B cell (primary cell): ENCODE measurements around the gene VWA3B. TPM values are rescaled to one million over a fixed set of nuclear protein-coding genes. Genes with fewer than 3 reads are reported as not detected.

Experiments
- ATAC-seq: fragments of 200-7000 bp; cut with Tn5 transposase; one replicate; pipeline ENCODE4 v1.10.0; 2021; ENCODE audit warnings: low read depth, mild to moderate bottlenecking, moderate number of reproducible peaks, moderate library complexity
- CTCF ChIA-PET: fragments of 350-600 bp; sonication (Branson Sonifier 250); formaldehyde crosslinking; loops from one replicate; lab custom pipeline; 2021; ENCODE audit warnings: antibody characterized with exemption, inconsistent platforms; lab: Charles Lee
- POLR2A ChIA-PET: fragments of 350-600 bp; sonication (Branson Sonifier 250); formaldehyde crosslinking; loops from one replicate; lab custom pipeline; 2021; ENCODE audit warnings: antibody characterized with exemption; lab: Charles Lee
- DNase-seq: peaks from one replicate; pipeline ENCODE4 v3.0.0; 2013
- H2AFZ ChIP-seq: 2 replicates; pipeline ENCODE4 v1.6.1; 2012; ENCODE audit warnings: mild to moderate bottlenecking, low read depth, low read length; ENCODE audit not compliant: insufficient read depth, poor library complexity, severe bottlenecking
- H3K27ac ChIP-seq, 2 donors: 1 replicate in 1 of 2; 2 replicates in 1 of 2; pipeline ENCODE4 v1.5.1; 2012 to 2013; ENCODE audit warnings: low read length in 2 of 2, mild to moderate bottlenecking in 2 of 2, moderate library complexity in 1 of 2
- H3K27me3 ChIP-seq, 4 experiments: fragments of 200-600 bp in 1 of 4; sonication (generic) in 1 of 4; replicated peaks in 1 of 4; 1 replicate in 2 of 4; 2 replicates in 2 of 4; pipeline versions ENCODE4 v1.6.1 to v1.7.0; 2013 to 2016; ENCODE audit warnings: low read length in 3 of 4, mild to moderate bottlenecking in 2 of 4, mixed read lengths in 1 of 4, moderate library complexity in 1 of 4; ENCODE audit not compliant: insufficient read depth in 4 of 4, control insufficient read depth in 3 of 4; ENCODE audit errors: control extremely low read depth in 1 of 4
- H3K36me3 ChIP-seq, 2 experiments: replicated peaks in 1 of 2; 1 replicate in 1 of 2; 2 replicates in 1 of 2; pipeline versions ENCODE4 v1.6.1 to v1.7.1; 2013; ENCODE audit warnings: low read length in 1 of 2; ENCODE audit not compliant: insufficient read depth in 2 of 2, control insufficient read depth in 1 of 2; ENCODE audit errors: control extremely low read depth in 1 of 2, extremely low read depth in 1 of 2
- H3K4me1 ChIP-seq, 2 donors: fragments of 200-600 bp in 1 of 2; sonication (generic) in 1 of 2; 1 replicate in 1 of 2; 2 replicates in 1 of 2; pipeline versions ENCODE4 v1.5.1 to v1.6.1; 2013 to 2017; ENCODE audit warnings: low read length in 2 of 2; ENCODE audit not compliant: control insufficient read depth in 2 of 2, insufficient read depth in 2 of 2
- H3K4me2 ChIP-seq: replicated peaks from 2 replicates; pipeline ENCODE3; 2012; ENCODE audit warnings: mild to moderate bottlenecking, low read depth, low read length; ENCODE audit not compliant: poor library complexity, severe bottlenecking
- H3K4me3 ChIP-seq, 5 experiments: fragments of 200-600 bp in 1 of 5; sonication (generic) in 1 of 5; 1 replicate in 3 of 5; 2 replicates in 2 of 5; pipeline versions ENCODE4 v1.5.1 to v1.7.0; 2011 to 2016; ENCODE audit warnings: low read length in 4 of 5, mild to moderate bottlenecking in 4 of 5, low read depth in 2 of 5, control low read depth in 1 of 5, moderate library complexity in 1 of 5; ENCODE audit not compliant: insufficient read depth in 1 of 5; ENCODE audit errors: control extremely low read depth in 1 of 5, extremely low read depth in 1 of 5
- H3K79me2 ChIP-seq: fragments of 200-600 bp; sonication (generic); one replicate; pipeline ENCODE4 v1.6.0; 2016; ENCODE audit warnings: low read length; ENCODE audit not compliant: control insufficient read depth, insufficient read depth
- H3K9ac ChIP-seq: fragments of 200-600 bp; sonication (generic); 2 replicates; pipeline ENCODE4 v1.6.1; 2017; ENCODE audit warnings: mild to moderate bottlenecking, low read length, moderate library complexity
- H3K9me3 ChIP-seq, 3 donors: one replicate each; pipeline versions ENCODE4 v1.6.1 to v1.7.1; 2013; ENCODE audit warnings: low read length in 2 of 3; ENCODE audit not compliant: control insufficient read depth in 2 of 3, insufficient read depth in 1 of 3; ENCODE audit errors: control extremely low read depth in 1 of 3
- H4K20me1 ChIP-seq: 2 replicates; pipeline ENCODE4 v1.6.0; 2012; ENCODE audit warnings: mild to moderate bottlenecking, low read length; ENCODE audit not compliant: insufficient read depth, control insufficient read depth, poor library complexity, severe bottlenecking
- H3K27ac Mint-ChIP-seq: one replicate; pipeline ENCODE4 v1.8.0; 2021; ENCODE audit warnings: mixed read lengths
- H3K27me3 Mint-ChIP-seq: one replicate; pipeline ENCODE4 v1.8.0; 2021; ENCODE audit warnings: mixed read lengths
- H3K4me1 Mint-ChIP-seq: one replicate; pipeline ENCODE4 v1.8.0; 2021; ENCODE audit warnings: mixed read lengths
- H3K4me3 Mint-ChIP-seq: one replicate; pipeline ENCODE4 v1.8.0; 2021; ENCODE audit warnings: mixed read lengths
- H3K9me3 Mint-ChIP-seq: one replicate; pipeline ENCODE4 v1.8.0; 2022; ENCODE audit warnings: mixed read lengths; ENCODE audit not compliant: insufficient read depth
- CTCF ChIP-seq: fragments of 200-600 bp; IDR thresholded peaks from one replicate; pipeline ENCODE4 v1.8.0; 2022; ENCODE audit warnings: antibody characterized with exemption, mild to moderate bottlenecking
- EZH2 ChIP-seq: IDR thresholded peaks from 2 replicates; pipeline ENCODE4 v1.6.1; 2012; ENCODE audit warnings: borderline replicate concordance, low read depth, mild to moderate bottlenecking, moderate library complexity, low read length; ENCODE audit not compliant: insufficient read depth, poor library complexity, severe bottlenecking
- WGBS: methylation state at CpG from one replicate; pipeline ENCODE4 v1.1.5; 2013; ENCODE audit warnings: missing lambda C conversion rate; ENCODE audit not compliant: insufficient coverage; 5-methylcytosine and 5-hydroxymethylcytosine counted together
- intact Hi-C: fragments of 100-400 bp; cut with micrococcal nuclease; formaldehyde crosslinking; loops from one replicate; pipeline ENCODE4 v1.10.0; 2022
- polyA plus RNA-seq: library from polyadenylated mRNA; depleted of rRNA; stranded (reverse); fragments of >200 nt; gene quantifications from 2 replicates; pipeline ENCODE4 v1.2.3, GENCODE V29; 2012
- total RNA-seq, 2 donors: library from RNA; stranded (reverse); fragments of 120-200 nt in 1 of 2; gene quantifications; 1 replicate in 1 of 2; 2 replicates in 1 of 2; pipeline versions ENCODE4 v1.2.3 to v1.2.4, GENCODE V29; 2013 to 2022

The VWA3B gene
- total and polyA plus RNA-seq, 2 donors (not counting 1 experiment from before 2014, with no cell fraction given), result not detected

GRCh38 chr2:98293931-98294687 lies 207.1 kb downstream of the VWA3B start:
- Mint-ChIP-seq H3K9me3 (peaks cover 6% of the 10 kb centered on the region), H3K27me3 (peaks cover 50% of the 10 kb centered on the region), H3K4me3 (no peak overlapping the region), H3K27ac (no peak overlapping the region), H3K4me1 (no peaks in the 10 kb centered on the region)
- ChIA-PET CTCF (no interaction called here), POLR2A (no interaction called here)
- Histone ChIP-seq H3K27me3 (peaks cover 0 to 4% (median 0%) of the 10 kb centered on the region in 4 experiments), H3K4me2 (no peak overlapping the region), H3K4me1 (no peaks in the 10 kb centered on the region), H3K36me3 (no peaks in the 10 kb centered on the region), H2AFZ (no peak overlapping the region), H3K4me3 (no peak overlapping the region), H3K27ac (no peak overlapping the region), H3K79me2 (no peaks in the 10 kb centered on the region), H3K9me3 (peaks cover 0 to 15% (median 4%) of the 10 kb centered on the region in 3 donors), H3K9ac (no peak overlapping the region), H4K20me1 (no peaks in the 10 kb centered on the region)
- TF ChIP-seq EZH2 (no peak), CTCF (no peak)
- WGBS, result 89% methylated on average over 6 of the region's 12 CpGs
- no peak for DNase-seq
- no peak for ATAC-seq
- intact Hi-C loops, result no loop called here

- TF ChIP-seq CTCF (no peak), EZH2 (no peak)
- Histone ChIP-seq H4K20me1 (no peaks in the 10 kb centered on the region), H3K27ac (no peak overlapping the region), H3K4me2 (no peak overlapping the region), H3K9ac (no peak overlapping the region), H3K79me2 (no peaks in the 10 kb centered on the region), H3K36me3 (no peaks in the 10 kb centered on the region), H3K27me3 (peaks cover 0 to 1% (median 0%) of the 10 kb centered on the region in 4 experiments), H3K4me1 (no peaks in the 10 kb centered on the region), H2AFZ (no peak overlapping the region), H3K4me3 (no peak overlapping the region), H3K9me3 (peaks cover 0 to 9% (median 4%) of the 10 kb centered on the region in 3 donors)
- no peak overlapping the region for H3K27ac Mint-ChIP-seq
- ATAC-seq (no peak), DNase-seq (no peak)
- intact Hi-C loops, result no loop called here
- peaks cover 4% of the 10 kb centered on the region for H3K9me3 Mint-ChIP-seq
- peaks cover 44% of the 10 kb centered on the region for H3K27me3 Mint-ChIP-seq
- no peak overlapping the region for H3K4me3 Mint-ChIP-seq
- H3K4me1 Mint-ChIP-seq, result no peaks in the 10 kb centered on the region
- 89% methylated on average over 5 of the region's 6 CpGs for WGBS
- ChIA-PET POLR2A (no interaction called here), CTCF (no interaction called here)
These were observed 207.7 kb downstream of the VWA3B start for GRCh38 chr2:98294711-98295110.
